ENCODE results near the gene NXPH2.

The NXPH2 gene

GRCh38 chr2:138732651-138733050 lies 47.5 kb downstream of the NXPH2 start:
- 0 out of 2 replicates have a peak, but pooled peaks cover 4% of the 10 kb centered on the region for H3K9me3 ChIP-seq (ENCODE audit: insufficient read depth, low read length)
- no peaks in the 10 kb centered on the region for H3F3A ChIP-seq (ENCODE audit: insufficient read depth)
- H3K9me2 ChIP-seq (replicated peaks; ENCODE audit: insufficient read depth, low read length) = no peaks in the 10 kb centered on the region
- no peaks in the 10 kb centered on the region for H3K79me2 ChIP-seq (ENCODE audit: insufficient read depth, low read length)
- no peaks in the 10 kb centered on the region for H3K27me3 ChIP-seq (ENCODE audit: low read length)
- H3K9ac ChIP-seq (ENCODE audit: low read length) = no peak overlapping the region
- H4K20me1 ChIP-seq (ENCODE audit: low read depth, low read length) = no peaks in the 10 kb centered on the region
- H3K36me3 ChIP-seq (ENCODE audit: low read length) = no peaks in the 10 kb centered on the region
- no peak overlapping the region for H3K4me2 ChIP-seq (ENCODE audit: low read depth, low read length, poor library complexity, severe bottlenecking)
- H2AFZ ChIP-seq (ENCODE audit: low read depth, low read length, severe bottlenecking) = no peak overlapping the region
- no peak overlapping the region for H3K4me3 ChIP-seq (ENCODE audit: insufficient read depth, low read length, poor library complexity, severe bottlenecking)
- no peak overlapping the region for H3K27ac ChIP-seq (ENCODE audit: low read depth, low read length)
- no peak for TF ChIP-seq EZH2phosphoT487 (conservative IDR thresholded peaks at IDR 0.05; ENCODE audit: low read length)
- TF ChIP-seq CTCF (IDR thresholded peaks at IDR 0.05; ENCODE audit: insufficient read depth, low read length, poor library complexity, severe bottlenecking) = no peak

GRCh38 chr2:138730497-138731030 lies 49.6 kb downstream of the NXPH2 start:
- no peaks in the 10 kb centered on the region for H3K9me2 ChIP-seq (replicated peaks; ENCODE audit: insufficient read depth, low read length)
- H3K4me2 ChIP-seq (ENCODE audit: low read depth, low read length, poor library complexity, severe bottlenecking) = no peak overlapping the region
- no peak overlapping the region for H3K4me3 ChIP-seq (ENCODE audit: insufficient read depth, low read length, poor library complexity, severe bottlenecking)

GRCh38 chr2:138727956-138728355 lies 52.2 kb downstream of the NXPH2 start:
- H3K9ac ChIP-seq (ENCODE audit: low read length) = no peak overlapping the region
- TF ChIP-seq CTCF (IDR thresholded peaks at IDR 0.05; ENCODE audit: insufficient read depth, low read length, poor library complexity, severe bottlenecking) (no peak), EZH2phosphoT487 (conservative IDR thresholded peaks at IDR 0.05; ENCODE audit: low read length) (no peak)
- no peaks in the 10 kb centered on the region for H3K9me2 ChIP-seq (replicated peaks; ENCODE audit: insufficient read depth, low read length)
- no peaks in the 10 kb centered on the region for H3K9me3 ChIP-seq (ENCODE audit: insufficient read depth, low read length)
- H3K27me3 ChIP-seq (ENCODE audit: low read length) = no peaks in the 10 kb centered on the region
- no peak overlapping the region for H3K4me3 ChIP-seq (ENCODE audit: insufficient read depth, low read length, poor library complexity, severe bottlenecking)
- H3F3A ChIP-seq (ENCODE audit: insufficient read depth) = no peaks in the 10 kb centered on the region
- no peak overlapping the region for H3K27ac ChIP-seq (ENCODE audit: low read depth, low read length)
- H3K79me2 ChIP-seq (ENCODE audit: insufficient read depth, low read length) = no peaks in the 10 kb centered on the region
- H3K4me2 ChIP-seq (ENCODE audit: low read depth, low read length, poor library complexity, severe bottlenecking) = no peak overlapping the region
- H3K36me3 ChIP-seq (ENCODE audit: low read length) = no peaks in the 10 kb centered on the region
- H4K20me1 ChIP-seq (ENCODE audit: low read depth, low read length) = no peaks in the 10 kb centered on the region
- H2AFZ ChIP-seq (ENCODE audit: low read depth, low read length, severe bottlenecking) = no peak overlapping the region

More at GRCh38 chr2:138730497-138731030, 49.6 kb downstream of the NXPH2 start:
- Histone ChIP-seq H2AFZ (ENCODE audit: low read depth, low read length, severe bottlenecking) (no peak overlapping the region), H3K27me3 (ENCODE audit: low read length) (no peaks in the 10 kb centered on the region), H3K79me2 (ENCODE audit: insufficient read depth, low read length) (no peaks in the 10 kb centered on the region), H3K9ac (ENCODE audit: low read length) (no peak overlapping the region), H3K36me3 (ENCODE audit: low read length) (no peaks in the 10 kb centered on the region), H3F3A (ENCODE audit: insufficient read depth) (no peaks in the 10 kb centered on the region), H3K9me3 (ENCODE audit: insufficient read depth, low read length) (no peaks in the 10 kb centered on the region), H3K27ac (ENCODE audit: low read depth, low read length) (no peak overlapping the region), H4K20me1 (ENCODE audit: low read depth, low read length) (no peaks in the 10 kb centered on the region)
- no peak for TF ChIP-seq EZH2phosphoT487 (conservative IDR thresholded peaks at IDR 0.05; ENCODE audit: low read length)
- no peak for TF ChIP-seq CTCF (IDR thresholded peaks at IDR 0.05; ENCODE audit: insufficient read depth, low read length, poor library complexity, severe bottlenecking)
